ENCODE measurements around the gene RADIL.
"Not testable (repeated sequence)": the region's sequence is repeated elsewhere in the genome, so short reads cannot be mapped to it uniquely, and the experiment has no call there.

Gene RADIL

DNA sequence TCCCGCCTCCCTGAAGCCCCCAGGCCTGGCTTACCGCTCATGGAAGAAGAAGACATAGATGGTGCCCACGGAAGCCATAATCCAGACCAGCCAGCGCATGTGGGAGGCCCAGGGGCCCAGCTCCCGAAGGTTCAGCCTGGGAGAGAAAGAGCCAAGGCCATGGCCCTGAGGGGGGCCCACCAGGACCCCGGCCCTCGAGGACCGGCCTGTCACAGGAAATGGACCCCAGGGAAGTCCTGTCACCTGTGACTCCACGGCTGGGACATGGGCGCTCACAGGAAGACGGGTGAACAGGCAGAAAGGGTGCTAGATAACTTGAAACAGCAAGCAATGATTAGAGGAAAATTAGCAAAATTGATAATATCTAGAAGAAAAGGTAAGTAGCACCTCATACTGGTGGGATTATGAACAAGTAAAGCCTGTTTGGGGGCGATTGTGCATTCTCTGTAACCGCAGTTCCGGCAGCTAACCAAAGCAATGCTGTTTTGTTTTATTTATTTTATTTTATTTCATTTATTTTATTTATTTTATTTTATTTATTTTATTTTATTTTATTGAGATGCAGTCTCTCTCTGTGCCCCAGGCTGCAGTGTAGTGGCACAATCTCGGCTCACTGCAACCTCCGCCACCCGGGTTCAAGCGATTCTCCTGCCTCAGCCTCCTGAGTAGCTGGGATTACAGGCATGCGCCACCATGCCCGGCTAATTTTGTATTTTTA is 27.8 kb upstream of the RADIL start:
- no peak for TF ChIP-seq CTCF (IDR thresholded peaks at IDR 0.05)
- no peak overlapping the region for H3K27ac ChIP-seq

DNA sequence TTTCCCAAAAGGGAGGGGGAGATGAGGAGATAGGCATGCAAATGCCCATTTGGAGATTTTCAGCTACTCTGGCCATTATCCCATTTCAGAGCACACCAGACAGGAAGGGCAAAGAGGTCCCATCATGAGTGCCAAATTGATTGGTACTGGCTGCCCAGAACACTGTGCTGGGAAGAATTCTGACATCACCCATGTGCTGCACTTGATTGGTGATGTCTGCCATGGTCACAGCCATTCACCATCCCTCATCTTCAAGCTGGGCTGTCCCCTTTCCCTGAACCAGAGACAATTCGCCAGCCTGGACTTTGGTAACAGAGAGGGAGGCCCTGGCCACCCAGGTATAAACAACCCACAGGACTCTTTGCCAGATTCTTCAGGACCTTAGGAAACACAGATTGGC is 23.2 kb upstream of the RADIL start:
- TF ChIP-seq CTCF (IDR thresholded peaks at IDR 0.05) (no peak), ZFX (IDR thresholded peaks at IDR 0.05; ENCODE audit: borderline replicate concordance) (no peak)
- no peak overlapping the region for H3K27ac ChIP-seq

GRCh38 chr7:4905171-4905570 is 21.7 kb upstream of the RADIL start:
- no peak for TF ChIP-seq CTCF (IDR thresholded peaks at IDR 0.05)
- TF ChIP-seq ZFX (IDR thresholded peaks at IDR 0.05; ENCODE audit: borderline replicate concordance): no peak
- no peak overlapping the region for H3K27ac ChIP-seq

DNA sequence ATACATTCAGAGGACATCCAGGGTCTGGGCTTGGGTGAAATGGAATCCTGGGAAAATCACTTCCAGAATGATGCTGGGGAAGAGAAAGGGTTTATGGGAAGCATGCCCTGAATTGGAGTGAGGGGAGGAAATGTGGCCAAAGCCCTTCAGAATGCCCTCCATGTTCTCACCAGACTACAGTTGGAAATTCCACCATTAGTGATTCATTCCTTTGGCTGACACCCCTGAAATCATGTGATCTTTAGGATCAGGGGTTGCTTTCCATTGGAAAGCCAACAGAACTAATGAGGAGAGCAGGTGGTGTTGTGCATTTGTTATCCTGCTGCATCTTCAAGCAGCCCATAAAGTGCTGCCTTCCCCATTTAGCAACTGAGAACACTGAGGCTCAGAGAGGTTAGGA is 20.8 kb upstream of the RADIL start:
- TF ChIP-seq ZFX (IDR thresholded peaks at IDR 0.05; ENCODE audit: borderline replicate concordance) (no peak), CTCF (IDR thresholded peaks at IDR 0.05) (no peak)
- no peak overlapping the region for H3K27ac ChIP-seq

DNA sequence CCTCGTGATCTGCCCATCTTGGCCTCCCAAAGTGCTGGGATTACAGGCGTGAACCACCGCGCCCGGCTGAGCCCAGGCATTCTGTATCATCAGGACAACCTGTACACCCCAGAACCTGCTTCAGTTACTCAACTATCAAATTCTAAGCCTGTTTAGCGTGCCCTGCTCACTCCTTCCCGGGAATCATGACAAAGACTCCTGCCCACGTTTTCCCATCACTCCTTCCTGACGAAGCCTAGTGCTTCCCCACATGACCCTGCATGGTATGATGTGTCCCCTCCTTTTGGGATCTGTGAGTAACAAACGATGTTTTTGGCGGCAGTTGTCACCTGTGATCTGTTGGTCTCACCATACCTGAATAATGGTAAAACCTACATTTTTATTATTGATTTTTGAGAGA is 12.2 kb upstream of the RADIL start:
- no peak overlapping the region for H3K27ac ChIP-seq
- TF ChIP-seq ZFX (IDR thresholded peaks at IDR 0.05; ENCODE audit: borderline replicate concordance) (no peak), CTCF (IDR thresholded peaks at IDR 0.05) (no peak)

- TF ChIP-seq CTCF (IDR thresholded peaks at IDR 0.05) (no peak), ZFX (IDR thresholded peaks at IDR 0.05; ENCODE audit: borderline replicate concordance) (no peak)
- no peak overlapping the region for H3K27ac ChIP-seq
Observed at GRCh38 chr7:4894482-4894881, 11.0 kb upstream of the RADIL start.

- TF ChIP-seq CTCF (IDR thresholded peaks at IDR 0.05) (no peak), ZFX (IDR thresholded peaks at IDR 0.05; ENCODE audit: borderline replicate concordance) (no peak)
- H3K27ac ChIP-seq: no peak overlapping the region
Observed at GRCh38 chr7:4893929-4894475, 10.5 kb upstream of the RADIL start.

DNA sequence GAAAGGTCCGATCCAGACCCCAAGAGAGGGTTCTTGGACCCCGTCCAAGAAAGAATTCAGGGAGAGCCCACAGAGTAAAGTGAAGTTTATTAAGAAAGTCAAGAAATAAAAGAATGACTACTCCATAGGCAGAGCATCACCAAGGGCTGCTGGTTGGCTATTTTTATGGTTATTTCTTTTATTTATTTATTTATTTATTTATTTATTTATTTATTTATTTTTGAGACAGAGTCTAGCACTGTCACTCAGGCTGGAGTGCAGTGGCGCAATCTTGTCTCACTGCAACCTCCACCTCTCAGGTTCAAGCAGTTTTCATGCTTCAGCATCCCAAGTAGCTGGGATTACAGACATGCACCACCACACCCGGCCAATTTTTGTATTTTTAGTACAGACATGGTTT is 9.7 kb upstream of the RADIL start:
- H3K27ac ChIP-seq: not testable (repeated sequence)

GRCh38 chr7:4891522-4891921 is 8.0 kb upstream of the RADIL start:
- H3K27ac ChIP-seq: not testable (repeated sequence)

All from 22Rv1 (cell line).